GM18907 (cell line): Measurements from ENCODE around the gene BCORL1.
A peak's percentile ranks its signal among the peaks of the same experiment; 100 is the strongest.

ENCODE experiments used
- ATAC-seq: cut with Tn5 transposase; IDR thresholded peaks from one replicate; pipeline ENCODE4 v1.9.1; 2021; ENCODE audit warnings: mild to moderate bottlenecking, moderate library complexity; ENCODE audit not compliant: unreplicated experiment

BCORL1 gene

GRCh38 chrX:130013661-130014060 is 31.2 kb downstream of the BCORL1 start:
- no peak for ATAC-seq

DNA sequence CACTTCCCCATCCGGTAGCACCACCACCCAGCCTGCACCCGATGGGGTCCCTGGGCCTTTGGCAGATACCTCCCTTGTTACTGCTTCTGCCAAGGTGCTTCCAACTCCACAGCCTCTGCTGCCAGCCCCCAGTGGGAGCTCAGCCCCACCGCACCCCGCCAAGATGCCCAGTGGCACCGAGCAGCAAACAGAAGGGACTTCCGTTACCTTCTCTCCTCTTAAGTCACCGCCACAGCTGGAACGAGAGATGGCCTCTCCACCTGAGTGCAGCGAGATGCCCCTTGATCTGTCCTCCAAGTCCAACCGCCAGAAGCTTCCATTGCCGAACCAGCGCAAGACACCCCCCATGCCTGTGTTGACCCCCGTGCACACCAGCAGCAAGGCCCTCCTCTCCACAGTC is 31.9 kb downstream of the BCORL1 start:
- ATAC-seq = no peak

GRCh38 chrX:130014770-130015169 is 32.3 kb downstream of the BCORL1 start:
- ATAC-seq = no peak

DNA sequence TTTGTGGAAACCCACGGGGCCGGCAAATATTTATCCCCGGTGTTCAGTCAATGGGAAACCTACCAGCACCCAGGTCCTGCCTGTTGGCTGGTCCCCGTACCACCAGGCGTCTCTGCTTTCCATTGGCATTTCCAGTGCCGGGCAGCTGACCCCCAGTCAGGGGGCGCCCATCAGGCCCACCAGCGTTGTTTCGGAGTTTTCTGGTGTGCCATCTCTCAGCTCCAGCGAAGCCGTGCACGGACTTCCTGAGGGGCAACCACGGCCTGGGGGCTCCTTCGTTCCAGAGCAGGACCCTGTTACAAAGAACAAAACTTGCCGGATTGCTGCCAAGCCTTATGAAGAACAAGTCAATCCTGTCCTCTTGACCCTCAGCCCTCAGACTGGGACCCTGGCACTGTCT is 32.7 kb downstream of the BCORL1 start:
- ATAC-seq = no peak

GRCh38 chrX:130018143-130018542 is 35.7 kb downstream of the BCORL1 start:
- ATAC-seq = no peak

DNA sequence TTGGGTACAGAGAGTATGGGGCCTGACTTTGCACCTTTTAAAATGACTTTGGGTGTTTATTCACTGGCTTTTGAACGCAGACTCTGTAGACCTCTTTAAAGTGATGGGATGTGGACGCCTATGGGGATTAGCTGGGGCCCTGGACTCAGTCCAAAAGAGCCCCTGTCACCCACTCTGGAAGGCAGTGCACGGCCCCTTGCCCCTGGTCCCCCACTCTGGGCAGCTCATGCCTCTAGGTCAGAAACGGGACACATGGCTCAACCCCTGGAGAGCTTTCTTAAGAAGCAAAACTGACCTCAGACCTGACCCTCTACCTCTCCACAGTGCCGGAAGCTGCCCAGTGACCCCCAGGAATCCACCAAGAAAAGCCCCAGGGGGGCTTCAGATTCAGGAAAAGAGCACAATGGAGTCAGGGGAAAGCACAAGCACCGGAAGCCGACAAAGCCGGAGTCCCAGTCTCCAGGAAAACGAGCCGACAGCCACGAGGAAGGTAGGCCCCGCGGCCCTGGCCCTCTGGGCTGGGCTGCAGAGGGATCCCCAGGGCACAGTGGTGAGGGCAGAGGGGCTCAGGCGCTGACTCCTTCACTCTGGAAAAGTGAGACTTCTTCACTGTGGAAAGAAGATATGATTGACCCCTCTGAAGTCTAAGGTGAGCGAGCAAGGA is 38.4 kb downstream of the BCORL1 start:
- ATAC-seq = no peak

- ATAC-seq = peak; percentile 97
These were observed 41.7 kb downstream of the BCORL1 start for GRCh38 chrX:130024127-130024526.

GRCh38 chrX:130025256-130025655 is 42.8 kb downstream of the BCORL1 start:
- no peak for ATAC-seq

- no peak for ATAC-seq
These were observed 45.1 kb downstream of the BCORL1 start for GRCh38 chrX:130027569-130027968.

DNA sequence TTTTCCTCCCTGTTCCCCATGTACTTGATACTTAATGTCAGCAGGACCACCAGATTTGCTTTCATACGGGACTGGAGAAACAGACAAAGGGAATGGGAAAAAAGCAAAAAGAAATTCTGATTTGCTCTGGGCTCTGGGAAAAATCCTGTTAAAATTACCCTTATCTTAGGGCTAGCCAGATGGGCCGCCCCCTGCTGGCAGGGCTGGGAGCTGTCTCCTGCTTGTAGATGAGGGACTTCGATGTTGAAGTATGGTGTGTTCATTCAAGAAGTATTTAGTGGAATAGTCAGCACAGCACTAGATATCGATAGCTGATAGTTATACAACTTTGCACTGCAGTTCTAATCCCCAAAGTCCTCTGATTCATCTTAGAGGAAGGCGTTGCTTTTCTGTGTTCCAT is 45.8 kb downstream of the BCORL1 start:
- no peak for ATAC-seq

DNA sequence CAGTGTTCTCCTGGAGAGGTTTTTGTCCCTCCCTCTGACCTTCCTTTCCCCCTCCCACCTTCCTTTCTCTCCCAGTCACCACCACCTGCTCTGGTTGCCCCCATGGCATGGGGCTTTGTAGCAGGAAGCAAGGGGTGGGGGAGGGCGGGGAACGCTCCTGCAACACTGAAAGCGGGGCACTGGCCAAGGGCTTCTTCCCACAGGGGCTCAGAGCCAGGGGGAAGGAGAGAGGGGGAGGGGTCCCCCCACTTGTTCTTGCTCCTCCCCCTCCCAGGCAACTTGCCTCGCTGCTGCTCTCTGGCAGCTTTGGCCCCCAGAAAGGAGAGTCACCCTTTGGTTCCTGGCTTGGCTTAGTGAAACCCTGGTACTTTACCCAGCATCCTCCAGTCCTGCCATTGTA is 48.4 kb downstream of the BCORL1 start:
- no peak for ATAC-seq

- no peak for ATAC-seq
These were observed 50.1 kb downstream of the BCORL1 start for GRCh38 chrX:130032552-130032951.

DNA sequence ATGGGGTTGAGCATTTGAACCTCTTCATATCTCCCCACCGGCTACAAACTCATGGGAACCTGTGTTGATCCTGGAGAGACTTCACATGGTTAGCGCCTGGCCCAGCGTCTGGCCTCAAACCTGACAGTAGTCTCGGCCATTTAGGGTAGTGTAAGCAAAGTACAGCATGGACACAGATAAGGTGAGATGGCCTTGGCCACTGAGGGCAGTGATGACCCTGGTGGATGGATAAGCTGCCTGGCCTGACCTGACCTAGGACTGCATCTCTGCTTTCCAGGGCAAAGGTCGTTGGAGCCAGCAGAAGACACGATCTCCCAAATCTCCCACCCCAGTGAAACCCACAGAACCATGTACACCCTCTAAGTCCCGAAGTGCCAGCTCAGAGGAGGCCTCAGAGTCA is 51.7 kb downstream of the BCORL1 start:
- no peak for ATAC-seq

GRCh38 chrX:130039847-130040246 is 57.4 kb downstream of the BCORL1 start:
- ATAC-seq = no peak

- ATAC-seq = no peak
These were observed 65.0 kb downstream of the BCORL1 start for GRCh38 chrX:130047416-130047815.

DNA sequence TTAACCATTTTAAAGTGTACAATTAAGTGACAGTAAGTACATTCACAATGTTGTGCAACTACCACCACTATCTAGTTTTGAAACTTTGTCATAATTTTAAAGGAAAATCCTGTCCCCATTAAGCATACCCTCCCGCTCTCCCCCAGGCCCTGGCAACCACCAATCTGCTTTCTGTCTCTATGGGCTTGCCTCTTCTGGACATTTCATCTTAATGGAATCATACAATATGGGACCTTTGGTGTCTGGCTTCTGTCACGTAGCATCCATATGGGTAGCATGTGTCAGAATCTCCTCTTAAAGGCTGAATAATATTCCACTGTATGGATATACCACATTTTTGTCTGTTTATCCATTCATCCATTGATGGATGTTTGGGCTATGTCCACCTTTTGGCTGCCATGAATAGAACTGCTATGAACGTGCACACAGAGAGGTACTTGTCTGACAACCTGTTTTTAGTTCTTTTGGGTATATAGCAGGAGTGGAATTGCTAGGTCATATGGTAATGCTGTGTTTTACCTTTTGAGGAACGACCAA is 66.3 kb downstream of the BCORL1 start:
- no peak for ATAC-seq

DNA sequence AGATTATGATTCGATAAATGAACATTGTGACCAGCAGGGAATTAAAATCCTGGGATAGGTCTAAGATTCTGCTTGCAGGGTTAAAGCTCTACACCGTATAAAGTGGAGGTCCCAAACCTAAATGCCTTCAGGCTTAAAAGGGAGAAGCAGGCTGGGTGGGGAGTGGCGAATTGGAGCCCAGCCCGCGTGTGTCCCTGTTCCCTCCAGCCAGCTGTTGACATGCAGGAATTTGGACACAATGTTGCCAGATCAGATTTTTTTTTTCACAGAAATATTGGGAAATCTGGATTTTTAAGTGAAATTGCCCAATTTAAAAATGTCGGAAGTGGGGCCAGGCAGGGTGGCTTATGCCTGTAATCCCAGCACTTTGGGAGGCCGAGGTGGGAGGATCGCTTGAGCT is 67.4 kb downstream of the BCORL1 start:
- no peak for ATAC-seq

GRCh38 chrX:130051176-130051845 is 68.9 kb downstream of the BCORL1 start:
- ATAC-seq = no peak

GRCh38 chrX:130053236-130053635 is 70.8 kb downstream of the BCORL1 start:
- ATAC-seq = no peak

- ATAC-seq = no peak
These were observed 72.7 kb downstream of the BCORL1 start for GRCh38 chrX:130055103-130055502.

DNA sequence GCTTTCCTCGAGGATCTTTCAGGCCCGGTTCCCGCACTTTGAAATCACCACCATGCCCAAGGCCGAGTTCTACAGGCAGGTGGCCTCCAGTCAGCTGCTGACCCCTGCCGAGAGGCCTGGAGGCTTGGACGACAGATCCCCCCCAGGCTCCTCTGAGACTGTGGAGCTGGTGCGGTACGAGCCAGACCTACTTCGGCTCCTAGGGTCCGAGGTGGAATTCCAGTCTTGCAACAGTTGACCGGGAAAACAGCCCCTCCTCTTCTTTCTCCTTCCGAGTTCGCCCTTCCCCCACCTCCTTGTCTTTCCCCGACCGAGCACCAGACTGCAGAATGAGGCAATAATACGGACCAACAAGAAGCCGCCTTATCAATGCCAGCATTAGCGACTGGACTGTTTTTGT is 73.5 kb downstream of the BCORL1 start:
- no peak for ATAC-seq

DNA sequence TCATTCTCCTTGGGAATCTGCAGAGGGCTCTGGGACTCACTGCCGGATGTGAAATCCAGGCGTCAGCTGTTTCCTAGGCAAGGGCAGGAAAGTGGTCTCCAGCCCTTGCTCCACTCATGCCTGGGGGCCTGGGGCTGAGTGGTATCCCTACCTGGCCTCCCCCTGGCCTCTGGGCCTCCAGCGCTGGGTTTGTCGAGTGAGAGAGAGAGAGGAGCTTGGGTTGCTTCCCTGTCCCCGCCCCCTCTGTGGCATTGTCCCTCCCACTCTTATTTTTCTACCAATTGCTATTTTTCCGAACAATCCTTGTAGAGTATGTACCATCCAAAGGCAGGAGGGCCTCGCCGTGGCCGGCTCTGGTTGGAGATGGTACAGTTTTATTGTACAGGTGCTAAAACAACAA is 74.8 kb downstream of the BCORL1 start:
- ATAC-seq = no peak

DNA sequence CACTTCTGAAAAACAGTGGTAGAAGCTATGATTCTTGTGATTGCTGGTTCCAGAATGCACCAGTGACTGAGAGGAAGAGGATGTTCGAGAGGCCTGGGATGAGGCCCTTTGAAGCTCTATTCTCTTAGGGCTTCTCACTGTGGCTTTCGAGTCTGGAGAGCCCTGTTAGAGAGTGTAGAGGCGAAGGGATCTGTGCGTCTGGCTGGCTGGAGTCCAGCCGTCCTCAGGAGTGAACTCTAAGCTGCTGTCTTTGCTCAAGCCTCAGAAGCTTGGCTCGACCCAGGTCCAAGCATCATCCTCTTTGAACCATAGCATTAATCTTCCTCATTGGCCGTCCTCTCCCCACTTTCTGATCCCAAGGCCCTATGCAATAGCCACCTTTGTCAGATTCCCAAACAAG is 76.2 kb downstream of the BCORL1 start:
- ATAC-seq = no peak
